Retinal pigment epithelial cell (primary cell): ENCODE measurements around the gene DEFB124.
A peak's percentile ranks its signal among the peaks of the same experiment; 100 is the strongest.

Experiments used
- DNase-seq: peaks from one replicate; pipeline ENCODE4 v3.0.0-alpha.2; 2010; ENCODE audit warnings: low read depth
- H3K4me3 ChIP-seq: 2 replicates; pipeline ENCODE4 v1.5.1; 2011; ENCODE audit warnings: mild to moderate bottlenecking, low read length, control low read depth, moderate library complexity
- CTCF ChIP-seq: conservative IDR thresholded peaks from 2 replicates; pipeline ENCODE4 v1.5.1; 2011; ENCODE audit warnings: low read depth, low read length, control low read depth, inconsistent platforms

The DEFB124 gene

GRCh38 chr20:31485450-31486339, 10.8 kb upstream of the DEFB124 start:
- TF ChIP-seq CTCF: no peak
- peak overlapping the region; percentile 23 for H3K4me3 ChIP-seq
- no peak for DNase-seq

- DNase-seq: no peak
- no peak overlapping the region for H3K4me3 ChIP-seq
- TF ChIP-seq CTCF: no peak
Observed at GRCh38 chr20:31484001-31484400, 9.1 kb upstream of the DEFB124 start.

- TF ChIP-seq CTCF: no peak
- no peak overlapping the region for H3K4me3 ChIP-seq
- DNase-seq: no peak
Observed at GRCh38 chr20:31476643-31477215, 1.8 kb upstream of the DEFB124 start.

- no peak overlapping the region for H3K4me3 ChIP-seq
- TF ChIP-seq CTCF: no peak
- DNase-seq: no peak
Observed at GRCh38 chr20:31476294-31476585, 1.3 kb upstream of the DEFB124 start.

GRCh38 chr20:31475472-31476293, 756 bp upstream of the DEFB124 start:
- no peak overlapping the region for H3K4me3 ChIP-seq
- TF ChIP-seq CTCF: no peak
- DNase-seq: no peak

- H3K4me3 ChIP-seq: no peak overlapping the region
- no peak for TF ChIP-seq CTCF
- no peak for DNase-seq
Observed at GRCh38 chr20:31474097-31474436, 860 bp downstream of the DEFB124 start.
